GM23338 (cell line): ENCODE data around the gene CHD5. TPM values are rescaled to one million over a fixed set of nuclear protein-coding genes. Genes with fewer than 3 reads are reported as not detected.

Source experiments
- ATAC-seq: fragments of 200-7000 bp; cut with Tn5 transposase; 3 replicates; pipeline ENCODE4 v1.9.1; 2020
- DNase-seq: peaks from one replicate; pipeline ENCODE4 v3.0.0-alpha.2; 2015; ENCODE audit warnings: low spot score
- H2AFZ ChIP-seq: fragments of 200-600 bp; sonication (generic); 2 replicates; pipeline ENCODE4 v1.8.0; 2016; ENCODE audit warnings: antibody characterized with exemption, mild to moderate bottlenecking, moderate library complexity
- H3F3A ChIP-seq: fragments of 200-600 bp; sonication (generic); replicated peaks from 2 replicates; pipeline ENCODE4 v1.8.0; 2017; ENCODE audit warnings: antibody characterized with exemption, mixed run types, low read depth
- H3K27ac ChIP-seq: fragments of 200-600 bp; sonication (generic); 2 replicates; pipeline ENCODE4 v1.6.1; 2016; ENCODE audit warnings: low read depth
- H3K27me3 ChIP-seq: fragments of 200-600 bp; sonication (generic); 2 replicates; pipeline ENCODE4 v1.8.0; 2016; ENCODE audit warnings: mild to moderate bottlenecking, mixed run types, moderate library complexity; ENCODE audit not compliant: insufficient read depth
- H3K36me3 ChIP-seq: fragments of 200-600 bp; sonication (generic); 2 replicates; pipeline ENCODE4 v1.8.0; 2016; ENCODE audit warnings: mild to moderate bottlenecking; ENCODE audit not compliant: insufficient read depth
- H3K4me1 ChIP-seq: fragments of 200-600 bp; sonication (generic); 2 replicates; pipeline ENCODE4 v1.8.0; 2016; ENCODE audit warnings: mild to moderate bottlenecking, moderate library complexity; ENCODE audit not compliant: insufficient read depth
- H3K4me2 ChIP-seq: fragments of 200-600 bp; sonication (generic); 2 replicates; pipeline ENCODE4 v1.7.1; 2017; ENCODE audit warnings: mixed run types
- H3K4me3 ChIP-seq: fragments of 200-600 bp; sonication (generic); 2 replicates; pipeline ENCODE4 v1.6.1; 2016; ENCODE audit warnings: mixed run types
- H3K79me2 ChIP-seq: fragments of 200-600 bp; sonication (generic); replicated peaks from 2 replicates; pipeline ENCODE4 v1.8.0; 2017; ENCODE audit warnings: mild to moderate bottlenecking; ENCODE audit not compliant: insufficient read depth
- H3K9me2 ChIP-seq: fragments of 200-600 bp; sonication (generic); 2 replicates; pipeline ENCODE4 v1.8.0; 2017; ENCODE audit not compliant: insufficient read depth
- H4K20me1 ChIP-seq: fragments of 200-600 bp; sonication (generic); replicated peaks from 2 replicates; pipeline ENCODE4 v1.8.0; 2017; ENCODE audit warnings: mild to moderate bottlenecking; ENCODE audit not compliant: insufficient read depth
- H3K27ac Mint-ChIP-seq: 2 replicates; pipeline ENCODE4 v1.8.0; 2020; ENCODE audit warnings: inconsistent platforms, mild to moderate bottlenecking, moderate library complexity, mixed read lengths
- H3K27me3 Mint-ChIP-seq: 3 replicates; pipeline ENCODE4 v1.8.0; 2022; ENCODE audit warnings: low read depth, mild to moderate bottlenecking, moderate library complexity, mixed read lengths, inconsistent platforms; ENCODE audit not compliant: insufficient read depth, poor library complexity
- H3K36me3 Mint-ChIP-seq: 3 replicates; pipeline ENCODE4 v1.8.0; 2021; ENCODE audit warnings: low read depth, mild to moderate bottlenecking, inconsistent platforms, moderate library complexity, mixed read lengths
- H3K4me1 Mint-ChIP-seq: 3 replicates; pipeline ENCODE4 v1.8.0; 2020; ENCODE audit warnings: mild to moderate bottlenecking, inconsistent platforms, mixed read lengths
- H3K4me3 Mint-ChIP-seq: 3 replicates; pipeline ENCODE4 v1.8.0; 2021; ENCODE audit warnings: moderate library complexity, mild to moderate bottlenecking, inconsistent platforms, mixed read lengths
- H3K9me3 Mint-ChIP-seq: 3 replicates; pipeline ENCODE4 v1.8.0; 2020; ENCODE audit warnings: moderate library complexity, mild to moderate bottlenecking, inconsistent platforms, mixed read lengths
- CTCF ChIP-seq, 2 experiments: fragments of 200-600 bp in 1 of 2; sonication (generic) in 1 of 2; conservative IDR thresholded peaks; 2 replicates each; pipeline versions ENCODE4 v1.5.1 to v1.6.1; 2016 to 2017; ENCODE audit warnings: antibody characterized with exemption in 2 of 2, low read depth in 2 of 2, mild to moderate bottlenecking in 2 of 2, moderate library complexity in 1 of 2
- ETS1 ChIP-seq: IDR thresholded peaks from 2 replicates; pipeline ENCODE4 v1.6.1; 2016; ENCODE audit warnings: antibody characterized with exemption
- EZH2 ChIP-seq: fragments of 200-600 bp; sonication (generic); IDR thresholded peaks from one replicate; pipeline ENCODE4 v1.8.0; 2017; ENCODE audit warnings: antibody characterized with exemption, mild to moderate bottlenecking, low read depth; ENCODE audit not compliant: unreplicated experiment
- EZH2phosphoT487 ChIP-seq: fragments of 200-600 bp; sonication (generic); IDR thresholded peaks from one replicate; pipeline ENCODE4 v1.8.1; 2018; ENCODE audit warnings: antibody characterized with exemption; ENCODE audit not compliant: unreplicated experiment
- JUNB ChIP-seq: IDR thresholded peaks from one replicate; pipeline ENCODE4 v1.6.1; 2016; ENCODE audit warnings: antibody characterized with exemption; ENCODE audit not compliant: unreplicated experiment
- NANOG ChIP-seq: IDR thresholded peaks from 2 replicates; pipeline ENCODE4 v1.6.1; 2016; ENCODE audit warnings: antibody characterized with exemption, borderline replicate concordance
- POLR2AphosphoS5 ChIP-seq: IDR thresholded peaks from 2 replicates; pipeline ENCODE4 v1.6.1; 2016; ENCODE audit warnings: antibody characterized with exemption, low read depth
- REST ChIP-seq: IDR thresholded peaks from one replicate; pipeline ENCODE4 v1.6.1; 2018; ENCODE audit warnings: antibody characterized with exemption; ENCODE audit not compliant: unreplicated experiment
- STAT1 ChIP-seq: IDR thresholded peaks from one replicate; pipeline ENCODE4 v1.6.1; 2016; ENCODE audit warnings: antibody characterized with exemption; ENCODE audit not compliant: unreplicated experiment
- ZNF114 ChIP-seq: fragments of 250-450 bp; sonication (Bioruptor Pico); IDR thresholded peaks from 2 replicates; pipeline ENCODE4 v1.5.0; 2020; ENCODE audit warnings: mild to moderate bottlenecking, moderate library complexity
- polyA plus RNA-seq: library from polyadenylated mRNA; unstranded; fragments of >200 nt; fragmentation: Nextera tagmentation; extraction: Ambion mirVana; gene quantifications from 2 replicates; pipeline ENCODE4 v1.2.1, GENCODE V29; 2016
- total RNA-seq: library from RNA; depleted of rRNA; stranded (reverse); fragments of >200 nt; shearing (Covaris generic); gene quantifications from 2 replicates; pipeline ENCODE4 v1.2.3, GENCODE V29; 2014

Gene CHD5
- total and polyA plus RNA-seq, 2 experiments from 2014 or later = 0.32 to 1.0 TPM

- TF ChIP-seq ZNF114 (no peak), REST (no peak), ETS1 (no peak), EZH2phosphoT487 (no peak)
Observed at GRCh38 chr1:6099297-6099696, 80.8 kb downstream of the CHD5 start (continued).

- ATAC-seq (no peak), DNase-seq (no peak)
- H3K36me3 ChIP-seq = no peaks in the 10 kb centered on the region
- no peak for TF ChIP-seq JUNB
- no peak for TF ChIP-seq POLR2AphosphoS5
- no peak for TF ChIP-seq REST
- TF ChIP-seq NANOG = no peak
- no peak for TF ChIP-seq STAT1
- no peak for TF ChIP-seq ZNF114
- no peak for TF ChIP-seq EZH2phosphoT487
- no peak for TF ChIP-seq EZH2
- TF ChIP-seq CTCF (conservative IDR thresholded peaks at IDR 0.05; ENCODE audit: low read depth in 2 of 2) = no peak
- H3K4me1 Mint-ChIP-seq = peaks cover 2% of the 10 kb centered on the region; the same call in 1 of the 3 replicates
- H3K27me3 ChIP-seq = no peaks in the 10 kb centered on the region
- no peaks in the 10 kb centered on the region for H3K4me1 ChIP-seq
- no peaks in the 10 kb centered on the region for H3K36me3 Mint-ChIP-seq
- no peak overlapping the region for H3K27ac ChIP-seq
- no peaks in the 10 kb centered on the region; the same call in 2 of the 3 replicates for H3K9me3 Mint-ChIP-seq
- H3K27me3 Mint-ChIP-seq = peaks cover 3% of the 10 kb centered on the region
- H3K4me3 ChIP-seq = no peak overlapping the region
- no peak overlapping the region for H3K27ac Mint-ChIP-seq
- H4K20me1 ChIP-seq = no peaks in the 10 kb centered on the region
- no peak overlapping the region for H3K4me2 ChIP-seq
- H3K4me3 Mint-ChIP-seq = no peak overlapping the region
- no peaks in the 10 kb centered on the region for H3K9me2 ChIP-seq
- no peak overlapping the region for H2AFZ ChIP-seq
- H3F3A ChIP-seq = no peaks in the 10 kb centered on the region
- H3K79me2 ChIP-seq = no peaks in the 10 kb centered on the region
Observed at GRCh38 chr1:6098303-6099215, 81.6 kb downstream of the CHD5 start.
